Peyer's patch (tissue), 4 donors: ENCODE results near the gene SFXN3. TPM values are rescaled to one million over a fixed set of nuclear protein-coding genes. Genes with fewer than 3 reads are reported as not detected.

Source experiments
- DNase-seq, 3 donors: peaks; one replicate each; pipeline ENCODE4 v3.0.0-alpha.2; 2017 to 2019
- H3K27ac ChIP-seq, 4 donors: fragments of 200-600 bp; sonication (generic); one replicate each; pipeline ENCODE4 v1.5.1; 2016 to 2019
- H3K27me3 ChIP-seq, 2 donors: fragments of 200-600 bp; sonication (generic); one replicate each; pipeline ENCODE4 v1.5.1; 2019
- H3K36me3 ChIP-seq, 3 donors: fragments of 200-600 bp; sonication (generic); one replicate each; pipeline ENCODE4 v1.5.1; 2016 to 2019
- H3K4me1 ChIP-seq, 4 donors: fragments of 200-600 bp; sonication (generic); one replicate each; pipeline ENCODE4 v1.5.1; 2016 to 2019
- H3K4me3 ChIP-seq, 4 donors: fragments of 200-600 bp; sonication (generic); 1 replicate in 3 of 4; 2 replicates in 1 of 4; pipeline ENCODE4 v1.5.1; 2016 to 2019; ENCODE audit warnings: mild to moderate bottlenecking in 1 of 4
- H3K9me3 ChIP-seq, 4 donors: fragments of 200-600 bp; sonication (generic); one replicate each; pipeline ENCODE4 v1.5.1; 2016 to 2019; ENCODE audit warnings: mild to moderate bottlenecking in 1 of 4
- CTCF ChIP-seq, 6 experiments: fragments of 450-650 bp in 4 of 6; fragments of 200-600 bp in 2 of 6; sonication (generic) in 1 of 6; IDR thresholded peaks; one replicate each; pipeline ENCODE4 v1.5.1; 2017 to 2019; ENCODE audit warnings: antibody characterized with exemption in 6 of 6, mild to moderate bottlenecking in 3 of 6, moderate library complexity in 1 of 6
- POLR2A ChIP-seq, 2 donors: fragments of 450-650 bp; IDR thresholded peaks; one replicate each; pipeline ENCODE4 v1.5.1; 2017; ENCODE audit warnings: antibody characterized with exemption in 2 of 2, mild to moderate bottlenecking in 2 of 2, moderate library complexity in 2 of 2
- total RNA-seq, 4 donors: library from RNA; depleted of rRNA; stranded (reverse); fragments of >200 nt; gene quantifications; one replicate each; pipeline ENCODE4 v1.1.0, GENCODE V29; 2016

Gene SFXN3
- total RNA-seq, result 100 to 1,000 TPM; 165 to 772 (median 494) TPM

GRCh38 chr10:101031128-101031795, at the start of gene SFXN3, which contains the start of gene PDZD7:
Gene SFXN3 (plus strand): TSS chr10:101031234. CDS start chr10:101034695, 3,461 bp downstream.
Gene PDZD7 (minus strand): TSS chr10:101031129. CDS start chr10:101030219, 910 bp downstream.
- Histone ChIP-seq H3K4me3 (peak within 1 kb of the TSS; percentile 67 to 88 (median 77)), H3K9me3 (no peaks in the 10 kb centered on the region), H3K27ac (peak within 1 kb of the TSS; percentile 92 to 100 (median 98)), H3K4me1 (peaks cover 0 to 27% (median 7%) of the 10 kb centered on the region in 4 donors), H3K36me3 (peaks cover 0 to 17% (median 0%) of the 10 kb centered on the region in 3 donors), H3K27me3 (no peaks in the 10 kb centered on the region)
- TF ChIP-seq POLR2A (IDR thresholded peaks at IDR 0.05) (peak; percentile 86 to 94), CTCF (IDR thresholded peaks at IDR 0.05) (no peak)
- DNase-seq, result peak; percentile 92 to 99 (median 98)

- Histone ChIP-seq H3K27me3 (no peaks in the 10 kb centered on the region), H3K4me1 (peaks cover 0 to 20% (median 13%) of the 10 kb centered on the region in 4 donors), H3K4me3 (no peak overlapping the region), H3K27ac (no peak overlapping the region), H3K9me3 (no peaks in the 10 kb centered on the region), H3K36me3 (peaks cover 0 to 47% (median 0%) of the 10 kb centered on the region in 3 donors)
- DNase-seq, result peak in 2 of 3 donors; percentile 41 to 45
- no peak for TF ChIP-seq CTCF (IDR thresholded peaks at IDR 0.05)
- TF ChIP-seq POLR2A (IDR thresholded peaks at IDR 0.05), result no peak
These were observed 47.9 kb upstream of the SFXN3 start for GRCh38 chr10:100982916-100983830.

- H3K36me3 ChIP-seq, result peaks cover 0 to 38% (median 0%) of the 10 kb centered on the region in 3 donors
- peaks cover 0 to 24% (median 16%) of the 10 kb centered on the region in 4 donors for H3K4me1 ChIP-seq
- no peak for TF ChIP-seq CTCF (IDR thresholded peaks at IDR 0.05)
- peak in 1 of 2 donors; percentile 13 for TF ChIP-seq POLR2A (IDR thresholded peaks at IDR 0.05)
- H3K27ac ChIP-seq, result no peak overlapping the region
- DNase-seq, result peak in 2 of 3 donors; percentile 31 to 44
- H3K4me3 ChIP-seq, result no peak overlapping the region
- no peaks in the 10 kb centered on the region for H3K9me3 ChIP-seq
- no peaks in the 10 kb centered on the region for H3K27me3 ChIP-seq
These were observed 47.0 kb upstream of the SFXN3 start for GRCh38 chr10:100983868-100984671.

GRCh38 chr10:100984672-100985177, 46.3 kb upstream of the SFXN3 start:
- peak in 2 of 3 donors; percentile 37 to 43 for DNase-seq
- H3K9me3 ChIP-seq, result no peaks in the 10 kb centered on the region
- H3K4me3 ChIP-seq, result no peak overlapping the region
- peaks cover 0 to 32% (median 0%) of the 10 kb centered on the region in 3 donors for H3K36me3 ChIP-seq
- TF ChIP-seq CTCF (IDR thresholded peaks at IDR 0.05) (no peak), POLR2A (IDR thresholded peaks at IDR 0.05) (peak in 1 of 2 donors; percentile 1)
- peaks cover 0 to 24% (median 16%) of the 10 kb centered on the region in 4 donors for H3K4me1 ChIP-seq
- no peaks in the 10 kb centered on the region for H3K27me3 ChIP-seq
- no peak overlapping the region for H3K27ac ChIP-seq
